Erythroblast (primary cell): Measurements from ENCODE around the gene MRGPRG.

Experiments
- GATA1 ChIP-seq: IDR thresholded peaks from 2 replicates; pipeline ENCODE4 v1.6.1; 2011; ENCODE audit warnings: low read depth, mild to moderate bottlenecking, control low read depth, low read length, moderate library complexity
- POLR2A ChIP-seq: IDR thresholded peaks from 2 replicates; pipeline ENCODE4 v1.6.1; 2011; ENCODE audit warnings: mild to moderate bottlenecking, low read length

DNA sequence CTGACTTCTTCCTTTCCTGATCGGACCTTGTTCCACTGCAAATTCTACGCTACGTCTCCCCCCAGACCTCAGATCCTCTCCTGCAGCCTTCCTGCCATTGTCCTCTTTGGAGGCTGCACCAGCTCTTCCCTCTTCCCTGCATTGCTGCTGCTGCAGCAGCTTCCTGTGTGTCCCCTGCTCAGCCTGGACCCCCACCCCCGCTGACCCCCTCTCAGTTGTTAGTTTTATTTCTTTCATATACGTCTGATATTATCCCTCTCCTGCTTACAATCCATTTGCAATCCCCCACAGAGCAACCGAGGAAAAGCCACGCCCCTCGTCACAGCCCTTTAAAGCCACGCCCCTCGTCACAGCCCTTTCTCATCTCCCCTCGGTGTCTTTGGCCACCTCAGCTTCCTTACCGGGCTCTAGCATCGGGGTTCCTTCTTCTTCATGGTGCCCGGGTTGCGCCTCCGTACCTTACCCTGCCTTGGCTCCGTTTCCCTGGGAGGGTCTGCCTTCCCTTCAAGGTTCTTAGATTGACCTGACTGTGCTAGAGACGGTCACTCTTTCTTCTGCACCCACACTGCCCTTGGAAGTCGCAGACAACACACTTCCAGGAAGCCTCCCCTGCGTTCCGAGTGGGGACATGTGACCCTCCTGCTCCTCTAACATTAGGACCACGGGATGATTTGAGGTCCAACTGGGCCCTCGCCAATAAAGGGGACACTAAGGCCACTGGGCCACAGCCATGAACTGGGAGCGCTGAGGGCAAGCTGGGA lies 4.8 kb downstream of the MRGPRG start:
- TF ChIP-seq POLR2A = no peak
- TF ChIP-seq GATA1 = no peak
